Retina (tissue), 1 donor: ENCODE results near the gene GBA2.

ENCODE experiments used
- DNase-seq: peaks from one replicate; pipeline ENCODE4 v3.0.0-alpha.2; 2016

Gene GBA2

GRCh38 chr9:35763803-35764202 is 14.8 kb upstream of the GBA2 start:
- DNase-seq, result no peak

GRCh38 chr9:35763181-35763580 is 14.2 kb upstream of the GBA2 start:
- DNase-seq, result no peak

- DNase-seq, result no peak
Measured at GRCh38 chr9:35760651-35761050, 11.6 kb upstream of the GBA2 start.

GRCh38 chr9:35759795-35760194 is 10.8 kb upstream of the GBA2 start:
- no peak for DNase-seq

- DNase-seq, result no peak
Measured at GRCh38 chr9:35758475-35759050, 9.5 kb upstream of the GBA2 start.

- no peak for DNase-seq
Measured at GRCh38 chr9:35757892-35758275, 8.9 kb upstream of the GBA2 start.

GRCh38 chr9:35757226-35757891 is 8.3 kb upstream of the GBA2 start:
- DNase-seq, result peak; percentile 82

GRCh38 chr9:35756275-35757225 is 7.5 kb upstream of the GBA2 start:
- DNase-seq, result peak; percentile 84

- no peak for DNase-seq
Measured at GRCh38 chr9:35755071-35755470, 6.0 kb upstream of the GBA2 start.

GRCh38 chr9:35754264-35754663 is 5.2 kb upstream of the GBA2 start, which contains the start of gene MSMP:
MSMP (minus strand) TSS chr9:35754276; CDS start chr9:35754129, 147 bp downstream.
- DNase-seq, result no peak

GRCh38 chr9:35753466-35753865 is 4.4 kb upstream of the GBA2 start:
- no peak for DNase-seq

- DNase-seq, result no peak
Measured at GRCh38 chr9:35750256-35750531, 1.2 kb upstream of the GBA2 start.

GRCh38 chr9:35749515-35750255 is 657 bp upstream of the GBA2 start:
- no peak for DNase-seq

GRCh38 chr9:35748242-35748857 is 678 bp downstream of the GBA2 start:
- DNase-seq, result peak; percentile 42

- DNase-seq, result no peak
Measured at GRCh38 chr9:35746583-35746982, 2.4 kb downstream of the GBA2 start.

- DNase-seq, result no peak
Measured at GRCh38 chr9:35745569-35745968, 3.5 kb downstream of the GBA2 start.

GRCh38 chr9:35743880-35744518 is 5.0 kb downstream of the GBA2 start:
- no peak for DNase-seq

GRCh38 chr9:35743452-35743851 is 5.6 kb downstream of the GBA2 start:
- no peak for DNase-seq

GRCh38 chr9:35741740-35742139 is 7.3 kb downstream of the GBA2 start:
- DNase-seq, result no peak

GRCh38 chr9:35740243-35740642 is 8.8 kb downstream of the GBA2 start:
- no peak for DNase-seq

- DNase-seq, result no peak
Measured at GRCh38 chr9:35738924-35739323, 10.1 kb downstream of the GBA2 start.

- no peak for DNase-seq
Measured at GRCh38 chr9:35738186-35738585, 10.8 kb downstream of the GBA2 start.
